Coronary artery (tissue), 2 donors: ENCODE data around the gene PLA2G4B.

ENCODE experiments used
- DNase-seq: peaks from one replicate; pipeline ENCODE4 v3.0.0-alpha.2; 2017; ENCODE audit warnings: low spot score
- H3K27ac ChIP-seq, 2 donors: fragments of 200-600 bp; sonication (generic); one replicate each; pipeline ENCODE4 v1.5.1; 2016 to 2019
- H3K4me3 ChIP-seq: fragments of 200-600 bp; sonication (generic); 2 replicates; pipeline ENCODE4 v1.5.1; 2016; ENCODE audit warnings: mild to moderate bottlenecking, moderate library complexity
- TF ChIP-seq, protein P1 (sequence below): fragments of 200-600 bp; sonication (generic); IDR thresholded peaks from one replicate; pipeline ENCODE4 v1.5.1; 2019; ENCODE audit warnings: antibody characterized with exemption

PLA2G4B gene, protein sequence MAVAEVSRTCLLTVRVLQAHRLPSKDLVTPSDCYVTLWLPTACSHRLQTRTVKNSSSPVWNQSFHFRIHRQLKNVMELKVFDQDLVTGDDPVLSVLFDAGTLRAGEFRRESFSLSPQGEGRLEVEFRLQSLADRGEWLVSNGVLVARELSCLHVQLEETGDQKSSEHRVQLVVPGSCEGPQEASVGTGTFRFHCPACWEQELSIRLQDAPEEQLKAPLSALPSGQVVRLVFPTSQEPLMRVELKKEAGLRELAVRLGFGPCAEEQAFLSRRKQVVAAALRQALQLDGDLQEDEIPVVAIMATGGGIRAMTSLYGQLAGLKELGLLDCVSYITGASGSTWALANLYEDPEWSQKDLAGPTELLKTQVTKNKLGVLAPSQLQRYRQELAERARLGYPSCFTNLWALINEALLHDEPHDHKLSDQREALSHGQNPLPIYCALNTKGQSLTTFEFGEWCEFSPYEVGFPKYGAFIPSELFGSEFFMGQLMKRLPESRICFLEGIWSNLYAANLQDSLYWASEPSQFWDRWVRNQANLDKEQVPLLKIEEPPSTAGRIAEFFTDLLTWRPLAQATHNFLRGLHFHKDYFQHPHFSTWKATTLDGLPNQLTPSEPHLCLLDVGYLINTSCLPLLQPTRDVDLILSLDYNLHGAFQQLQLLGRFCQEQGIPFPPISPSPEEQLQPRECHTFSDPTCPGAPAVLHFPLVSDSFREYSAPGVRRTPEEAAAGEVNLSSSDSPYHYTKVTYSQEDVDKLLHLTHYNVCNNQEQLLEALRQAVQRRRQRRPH

DNA sequence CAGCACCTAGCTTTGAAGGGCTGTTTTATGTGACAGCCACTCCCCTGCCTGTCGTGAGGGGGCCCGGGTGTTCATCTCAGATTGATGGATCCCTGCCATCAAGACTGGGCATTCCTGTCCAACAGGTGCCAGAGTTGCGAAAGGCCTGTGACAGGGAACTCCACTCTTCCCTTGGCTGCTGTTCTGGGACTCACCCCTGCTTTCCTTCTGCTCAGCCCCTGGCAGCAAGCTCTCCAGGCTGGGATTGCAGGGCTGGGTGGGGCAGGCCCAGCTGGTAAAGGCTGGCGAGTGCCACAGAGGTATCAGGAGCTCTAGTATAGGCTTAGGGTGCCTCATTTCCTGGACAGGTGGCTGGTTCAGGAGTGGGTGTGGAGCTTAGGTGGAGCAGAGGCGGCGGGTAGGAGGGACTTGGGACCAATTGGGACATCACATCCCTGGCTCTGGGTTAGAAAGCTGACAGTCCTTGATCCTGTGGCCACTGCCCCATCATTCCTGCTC, at the start of gene PLA2G4B:
Gene PLA2G4B (plus strand): TSS at position 448 of the 498 bp plus-strand sequence. CDS start 67 bp downstream, outside the sequence.
- H3K27ac ChIP-seq, result no peak within 1 kb of the TSS
- TF ChIP-seq, protein P1, sequence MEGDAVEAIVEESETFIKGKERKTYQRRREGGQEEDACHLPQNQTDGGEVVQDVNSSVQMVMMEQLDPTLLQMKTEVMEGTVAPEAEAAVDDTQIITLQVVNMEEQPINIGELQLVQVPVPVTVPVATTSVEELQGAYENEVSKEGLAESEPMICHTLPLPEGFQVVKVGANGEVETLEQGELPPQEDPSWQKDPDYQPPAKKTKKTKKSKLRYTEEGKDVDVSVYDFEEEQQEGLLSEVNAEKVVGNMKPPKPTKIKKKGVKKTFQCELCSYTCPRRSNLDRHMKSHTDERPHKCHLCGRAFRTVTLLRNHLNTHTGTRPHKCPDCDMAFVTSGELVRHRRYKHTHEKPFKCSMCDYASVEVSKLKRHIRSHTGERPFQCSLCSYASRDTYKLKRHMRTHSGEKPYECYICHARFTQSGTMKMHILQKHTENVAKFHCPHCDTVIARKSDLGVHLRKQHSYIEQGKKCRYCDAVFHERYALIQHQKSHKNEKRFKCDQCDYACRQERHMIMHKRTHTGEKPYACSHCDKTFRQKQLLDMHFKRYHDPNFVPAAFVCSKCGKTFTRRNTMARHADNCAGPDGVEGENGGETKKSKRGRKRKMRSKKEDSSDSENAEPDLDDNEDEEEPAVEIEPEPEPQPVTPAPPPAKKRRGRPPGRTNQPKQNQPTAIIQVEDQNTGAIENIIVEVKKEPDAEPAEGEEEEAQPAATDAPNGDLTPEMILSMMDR, result no peak
- no peak for DNase-seq

DNA sequence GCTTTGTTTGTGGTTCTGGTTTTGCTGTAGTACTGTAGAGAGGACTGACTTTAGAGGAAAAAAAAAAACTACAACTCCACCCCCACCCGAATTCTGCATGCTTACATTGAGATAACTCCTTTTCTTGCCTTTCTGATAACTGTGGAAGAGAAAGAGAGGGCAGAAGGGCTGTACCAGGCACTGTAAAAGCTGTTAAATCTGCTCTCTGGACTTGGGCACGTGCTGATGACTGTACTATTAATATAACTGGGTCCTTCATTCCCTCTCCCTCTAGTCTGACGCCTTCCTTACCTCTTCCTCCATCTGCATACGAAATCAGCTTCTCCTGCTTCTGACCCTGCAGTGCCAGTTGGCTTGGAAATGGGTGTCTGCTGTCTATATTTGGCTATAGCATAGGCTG, 49.4 kb upstream of the PLA2G4B start:
- no peak overlapping the region for H3K27ac ChIP-seq
- DNase-seq, result no peak
- H3K4me3 ChIP-seq, result no peak overlapping the region
- TF ChIP-seq, protein P1, result no peak

More for the DNA sequence above, at the start of gene PLA2G4B:
- H3K4me3 ChIP-seq, result no peak within 1 kb of the TSS

DNA sequence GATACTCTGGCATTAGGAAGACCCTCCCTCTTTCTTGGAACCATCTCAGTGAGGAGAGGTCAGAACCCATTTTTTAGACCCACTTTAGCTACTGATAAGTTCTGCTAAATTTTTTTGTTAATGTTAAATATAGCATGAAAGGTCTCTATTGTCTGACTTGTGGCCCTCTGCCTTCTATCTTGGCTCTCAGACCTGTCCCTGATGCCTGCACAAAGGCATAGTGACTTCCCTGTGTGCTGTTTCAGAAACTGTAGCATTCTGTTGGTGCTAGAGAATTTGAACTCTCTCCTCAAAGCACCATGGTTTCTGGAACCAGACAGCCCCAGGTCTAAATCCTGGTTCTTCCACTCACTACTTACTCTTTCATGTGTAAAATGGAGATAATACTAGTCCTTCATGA, 49.0 kb upstream of the PLA2G4B start:
- Histone ChIP-seq H3K27ac (no peak overlapping the region), H3K4me3 (no peak overlapping the region)
- DNase-seq, result no peak
- TF ChIP-seq, protein P1, result no peak

DNA sequence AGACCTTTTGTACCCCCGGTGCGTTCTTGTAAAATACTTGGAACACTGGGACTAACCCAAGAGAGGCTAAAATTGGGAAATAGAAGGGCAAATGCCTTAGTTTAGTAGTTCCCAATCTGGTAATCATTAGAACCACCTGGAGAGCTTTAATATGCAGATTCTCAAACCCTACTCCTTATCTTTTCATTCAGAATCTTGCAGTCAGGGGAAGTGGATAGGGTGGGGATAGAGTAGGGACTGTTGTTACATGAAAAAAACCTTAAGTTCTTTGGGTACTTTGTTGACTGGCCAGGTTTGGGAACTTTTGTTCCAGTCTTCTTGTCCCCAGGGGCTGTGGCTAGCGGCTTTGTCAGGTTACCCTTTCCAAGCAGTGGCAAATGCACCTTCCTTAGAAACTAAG, 48.5 kb upstream of the PLA2G4B start:
- DNase-seq, result no peak
- TF ChIP-seq, protein P1, result no peak
- no peak overlapping the region for H3K27ac ChIP-seq
- H3K4me3 ChIP-seq, result no peak overlapping the region

DNA sequence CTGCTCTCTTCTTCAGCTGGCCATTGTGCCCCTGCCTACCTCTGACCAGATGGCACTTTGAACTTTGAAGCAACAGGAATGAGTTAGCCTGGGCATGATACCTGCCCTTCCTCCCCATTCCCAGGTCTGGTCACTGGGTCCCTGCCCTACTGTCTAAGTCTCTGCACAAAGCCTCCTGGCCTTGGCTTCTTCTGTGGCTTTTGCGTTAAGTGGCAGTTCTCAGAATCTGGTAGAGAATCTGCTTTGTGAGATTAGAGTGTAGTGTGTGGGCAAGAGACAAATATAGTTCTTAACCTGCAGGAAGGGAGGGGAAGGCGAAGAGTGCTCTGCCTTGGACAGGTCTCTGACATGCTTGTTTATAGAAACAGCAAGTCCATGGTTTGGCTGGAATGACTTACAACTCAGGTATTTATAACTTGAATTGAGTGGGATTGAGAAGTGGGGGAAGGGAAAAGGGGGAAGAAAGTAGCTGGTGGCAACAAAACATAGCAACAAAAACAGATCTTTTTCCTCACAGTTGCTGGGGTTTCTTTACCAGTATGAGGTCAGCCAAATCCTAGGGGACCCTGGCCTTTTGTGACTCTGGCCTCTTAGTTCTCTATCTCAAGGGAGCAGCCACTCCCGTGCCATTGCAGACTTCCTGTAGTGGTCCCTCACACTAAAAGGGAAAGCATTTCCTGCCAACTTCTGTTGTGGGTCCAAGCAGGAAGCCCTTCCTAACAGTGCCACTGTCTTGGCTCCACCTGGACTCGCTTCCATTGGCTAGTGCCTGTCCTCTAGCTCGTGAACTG, 47.7 kb upstream of the PLA2G4B start:
- TF ChIP-seq, protein P1, result no peak
- H3K27ac ChIP-seq, result peak overlapping the region in 1 of 2 donors; percentile 55
- no peak overlapping the region for H3K4me3 ChIP-seq
- DNase-seq, result no peak

DNA sequence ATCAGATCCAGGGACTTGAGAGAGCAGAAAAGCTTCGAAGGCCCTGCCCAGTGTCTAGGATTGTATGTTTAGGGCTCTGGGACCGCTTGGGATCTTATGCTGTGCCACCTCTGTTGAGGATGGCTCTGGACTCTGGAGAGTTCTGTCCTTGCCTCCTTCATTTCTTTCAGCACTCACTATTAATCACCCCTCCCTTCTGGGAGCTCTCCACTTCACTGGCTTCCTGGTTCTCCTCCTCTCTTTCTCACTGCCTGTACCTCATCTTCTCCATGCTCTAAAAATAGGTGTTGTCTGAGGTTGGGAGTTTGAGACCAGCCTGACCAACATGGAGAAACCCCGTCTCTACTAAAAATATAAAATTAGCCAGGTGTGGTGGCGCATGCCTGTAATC, 47.1 kb upstream of the PLA2G4B start:
- Histone ChIP-seq H3K4me3 (no peak overlapping the region), H3K27ac (peak overlapping the region in 1 of 2 donors; percentile 55)
- TF ChIP-seq, protein P1, result no peak
- no peak for DNase-seq
